ENCODE results near the gene DOK6. TPM values are rescaled to one million over a fixed set of nuclear protein-coding genes. Genes with fewer than 3 reads are reported as not detected.

The DOK6 gene
- total and polyA plus RNA-seq, 12 donors = 0.37 to 12.5 (median 4.6) TPM

DNA sequence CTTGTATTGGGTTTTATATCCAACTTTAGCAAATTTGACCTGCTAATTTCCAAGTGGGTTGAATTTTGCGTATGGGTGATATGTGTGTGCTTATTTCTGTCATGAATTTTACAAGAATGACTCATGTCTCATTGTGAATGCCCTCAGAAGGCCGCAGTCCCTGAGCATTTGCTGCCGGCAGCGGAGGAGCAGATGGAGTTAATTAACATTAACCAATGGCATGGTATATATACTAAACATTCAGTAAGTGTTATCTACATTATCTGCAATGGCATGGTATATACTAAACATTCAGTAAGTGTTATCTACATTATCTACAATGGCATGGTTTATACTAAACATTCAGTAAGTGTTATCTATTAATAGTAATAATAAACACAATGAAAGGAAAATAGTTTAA, 90.1 kb downstream of the DOK6 start:
- H3K9me3 ChIP-seq = peaks cover 0 to 10% (median 0%) of the 10 kb centered on the region in 11 donors
- intact Hi-C loops (cut with DNase I) = no loop called here
- H3K4me1 ChIP-seq = peaks cover 0 to 3% (median 0%) of the 10 kb centered on the region in 9 donors
- H3K27ac ChIP-seq = no peak overlapping the region
- no peak for DNase-seq
- WGBS, 2 donors = 59 to 80% methylated on average over 4 of the region's 4 CpGs
- no peak overlapping the region for H3K4me3 ChIP-seq
- H3K36me3 ChIP-seq = no peaks in the 10 kb centered on the region
- H3K27me3 ChIP-seq = no peaks in the 10 kb centered on the region
- ATAC-seq = peak in 2 of 8 donors; percentile 51 to 74
- TF ChIP-seq, protein P1, sequence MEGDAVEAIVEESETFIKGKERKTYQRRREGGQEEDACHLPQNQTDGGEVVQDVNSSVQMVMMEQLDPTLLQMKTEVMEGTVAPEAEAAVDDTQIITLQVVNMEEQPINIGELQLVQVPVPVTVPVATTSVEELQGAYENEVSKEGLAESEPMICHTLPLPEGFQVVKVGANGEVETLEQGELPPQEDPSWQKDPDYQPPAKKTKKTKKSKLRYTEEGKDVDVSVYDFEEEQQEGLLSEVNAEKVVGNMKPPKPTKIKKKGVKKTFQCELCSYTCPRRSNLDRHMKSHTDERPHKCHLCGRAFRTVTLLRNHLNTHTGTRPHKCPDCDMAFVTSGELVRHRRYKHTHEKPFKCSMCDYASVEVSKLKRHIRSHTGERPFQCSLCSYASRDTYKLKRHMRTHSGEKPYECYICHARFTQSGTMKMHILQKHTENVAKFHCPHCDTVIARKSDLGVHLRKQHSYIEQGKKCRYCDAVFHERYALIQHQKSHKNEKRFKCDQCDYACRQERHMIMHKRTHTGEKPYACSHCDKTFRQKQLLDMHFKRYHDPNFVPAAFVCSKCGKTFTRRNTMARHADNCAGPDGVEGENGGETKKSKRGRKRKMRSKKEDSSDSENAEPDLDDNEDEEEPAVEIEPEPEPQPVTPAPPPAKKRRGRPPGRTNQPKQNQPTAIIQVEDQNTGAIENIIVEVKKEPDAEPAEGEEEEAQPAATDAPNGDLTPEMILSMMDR (IDR thresholded peaks at IDR 0.05) = no peak

DNA sequence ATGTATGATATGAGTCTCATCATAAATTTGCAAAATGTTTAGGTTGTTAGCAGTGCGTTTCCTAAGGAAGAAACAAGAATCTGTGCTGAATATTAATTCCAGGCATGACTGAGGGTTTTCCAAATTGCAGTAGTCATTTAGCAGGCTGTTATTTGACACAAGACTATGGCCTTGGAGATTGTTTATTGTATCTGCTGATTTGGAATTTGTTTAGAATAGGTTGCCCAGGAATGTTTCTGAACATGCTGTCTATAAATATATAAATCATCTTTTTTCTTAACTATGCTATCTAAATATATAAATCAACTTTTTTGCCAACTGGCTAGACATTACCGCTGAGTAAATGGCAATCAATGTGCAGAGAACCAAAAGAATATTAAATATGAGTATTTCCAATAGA, 90.9 kb downstream of the DOK6 start:
- peaks cover 0 to 3% (median 0%) of the 10 kb centered on the region in 9 donors for H3K4me1 ChIP-seq
- TF ChIP-seq, protein P1 (IDR thresholded peaks at IDR 0.05) = no peak
- no peak overlapping the region for H3K4me3 ChIP-seq
- ATAC-seq = no peak
- H3K27ac ChIP-seq = no peak overlapping the region
- H3K9me3 ChIP-seq = peaks cover 0 to 10% (median 0%) of the 10 kb centered on the region in 11 donors
- no peaks in the 10 kb centered on the region for H3K27me3 ChIP-seq
- 64 to 65% methylated on average over 2 of the region's 2 CpGs for WGBS, 2 donors
- DNase-seq = no peak
- intact Hi-C loops (cut with DNase I) = no loop called here
- H3K36me3 ChIP-seq = no peaks in the 10 kb centered on the region

DNA sequence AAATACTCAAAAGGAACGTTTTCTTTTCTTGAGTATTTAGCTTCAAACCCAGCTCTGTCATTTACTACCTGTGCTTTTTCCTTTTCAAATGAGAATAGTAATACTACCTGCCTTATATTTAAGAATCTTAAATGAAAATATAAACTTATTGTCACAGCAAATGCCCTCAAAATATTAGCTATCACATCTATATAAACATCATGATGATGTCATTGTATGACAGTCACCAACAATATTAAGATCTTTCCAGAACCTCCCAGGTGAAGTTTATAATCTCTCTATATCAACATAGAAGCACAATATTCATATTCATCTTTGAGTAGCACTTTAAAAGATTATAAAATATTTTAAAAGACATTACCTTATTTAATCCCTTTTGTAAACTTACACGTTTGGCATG, 92.2 kb downstream of the DOK6 start:
- Histone ChIP-seq H3K9me3 (peaks cover 0 to 8% (median 0%) of the 10 kb centered on the region in 11 donors), H3K27ac (no peak overlapping the region), H3K4me1 (peaks cover 0 to 3% (median 0%) of the 10 kb centered on the region in 9 donors), H3K4me3 (no peak overlapping the region), H3K27me3 (no peaks in the 10 kb centered on the region), H3K36me3 (no peaks in the 10 kb centered on the region)
- no peak for DNase-seq
- TF ChIP-seq, protein P1 (IDR thresholded peaks at IDR 0.05) = no peak
- ATAC-seq = no peak
- 80 to 87% methylated on average over 2 of the region's 2 CpGs for WGBS, 2 donors
- intact Hi-C loops (cut with DNase I) = no loop called here

DNA sequence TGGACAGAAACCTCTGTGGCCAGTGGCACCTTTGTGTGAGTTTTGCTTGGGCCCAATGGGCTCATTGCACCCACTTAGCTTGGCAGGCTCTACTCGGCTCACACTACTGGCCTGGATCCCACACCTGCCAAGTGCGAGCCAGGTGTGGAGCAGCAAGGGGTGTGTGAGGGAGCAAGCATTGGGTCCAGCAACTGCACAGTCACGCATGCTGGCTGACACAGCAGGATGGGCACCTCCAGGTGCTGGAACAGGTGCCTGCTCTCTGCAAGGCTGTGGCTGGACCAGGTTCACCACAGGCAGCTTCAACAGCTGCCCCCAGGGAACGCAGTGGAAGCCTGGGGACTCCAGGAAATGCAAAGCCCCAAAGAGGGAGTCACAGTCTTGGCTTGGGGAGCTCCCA, 94.2 kb downstream of the DOK6 start:
- 93 to 99% methylated on average over 4 of the region's 4 CpGs for WGBS, 2 donors
- intact Hi-C loops (cut with DNase I) = no loop called here
- no peak overlapping the region for H3K27ac ChIP-seq
- TF ChIP-seq, protein P1 (IDR thresholded peaks at IDR 0.05) = no peak
- peaks cover 0 to 3% (median 0%) of the 10 kb centered on the region in 9 donors for H3K4me1 ChIP-seq
- peaks cover 0 to 3% (median 0%) of the 10 kb centered on the region in 11 donors for H3K9me3 ChIP-seq
- H3K36me3 ChIP-seq = no peaks in the 10 kb centered on the region
- ATAC-seq (no peak), DNase-seq (no peak)
- H3K27me3 ChIP-seq = no peaks in the 10 kb centered on the region
- H3K4me3 ChIP-seq = no peak overlapping the region
